Sigmoid colon (tissue), 7 donors: ENCODE results near the gene MGMT. TPM values are rescaled to one million over a fixed set of nuclear protein-coding genes. Genes with fewer than 3 reads are reported as not detected.

Experiments
- DNase-seq: peaks from one replicate; pipeline ENCODE4 v3.0.0-alpha.2; 2019
- H3K27ac ChIP-seq, 4 donors: fragments of 200-600 bp; sonication (generic); one replicate each; pipeline ENCODE4 v1.5.1; 2016 to 2019; ENCODE audit warnings: mild to moderate bottlenecking in 1 of 4
- H3K27me3 ChIP-seq, 3 donors: fragments of 200-600 bp; sonication (generic); one replicate each; pipeline ENCODE4 v1.5.1; 2019; ENCODE audit warnings: mild to moderate bottlenecking in 1 of 3
- H3K36me3 ChIP-seq, 4 donors: fragments of 200-600 bp; sonication (generic); one replicate each; pipeline ENCODE4 v1.5.1; 2016 to 2019
- H3K4me1 ChIP-seq, 4 donors: fragments of 200-600 bp; sonication (generic); one replicate each; pipeline ENCODE4 v1.5.1; 2017 to 2019
- H3K4me3 ChIP-seq, 4 donors: fragments of 200-600 bp; sonication (generic); one replicate each; pipeline ENCODE4 v1.5.1; 2017 to 2019; ENCODE audit warnings: mild to moderate bottlenecking in 2 of 4, moderate library complexity in 1 of 4
- H3K9me3 ChIP-seq, 4 donors: fragments of 200-600 bp in 3 of 4; sonication (generic) in 3 of 4; one replicate each; pipeline versions ENCODE4 v1.5.1 to v1.6.1; 2013 to 2019
- EP300 ChIP-seq, 4 donors: sonication (generic); formaldehyde crosslinking; IDR thresholded peaks; one replicate each; pipeline ENCODE4 v1.6.1; 2017; ENCODE audit warnings: antibody characterized with exemption in 4 of 4
- POLR2A ChIP-seq, 2 donors: fragments of 450-650 bp; IDR thresholded peaks; one replicate each; pipeline ENCODE4 v1.6.1; 2016; ENCODE audit warnings: antibody characterized with exemption in 2 of 2, mild to moderate bottlenecking in 2 of 2, moderate library complexity in 2 of 2
- POLR2AphosphoS5 ChIP-seq, 4 donors: sonication (generic); formaldehyde crosslinking; IDR thresholded peaks; one replicate each; pipeline ENCODE4 v1.6.1; 2017; ENCODE audit warnings: antibody characterized with exemption in 4 of 4
- WGBS, 2 donors: extraction: QIAGEN DNeasy Blood & Tissue Kit; methylation state at CpG; one replicate each; pipeline ENCODE4 v1.1.7; 2013; 5-methylcytosine and 5-hydroxymethylcytosine counted together
- intact Hi-C: fragments of 100-400 bp; cut with DNase I; formaldehyde crosslinking; loops from one replicate; pipeline ENCODE4 v1.15.1; 2023
- polyA plus RNA-seq, 3 donors: library from polyadenylated mRNA; stranded (reverse); fragments of 200-250 nt; gene quantifications; one replicate each; pipeline ENCODE4 v1.2.3, GENCODE V29; 2013
- total RNA-seq, 4 donors: library from RNA; depleted of rRNA; stranded (reverse); fragments of >200 nt; gene quantifications; one replicate each; pipeline ENCODE4 v1.1.0, GENCODE V29; 2016
- TF ChIP-seq, protein P1 (sequence below), 4 experiments: fragments of 450-650 bp in 3 of 4; fragments of 200-600 bp in 1 of 4; IDR thresholded peaks; one replicate each; pipeline ENCODE4 v1.5.1; 2016 to 2019; ENCODE audit warnings: antibody characterized with exemption in 4 of 4, mild to moderate bottlenecking in 3 of 4, moderate library complexity in 2 of 4
- donor health status: healthy with polysubstance abuse.
- donor health status: Bipolar disorder and iron deficiency.
- donor health status: healthy.

MGMT gene
- total and polyA plus RNA-seq, 7 donors, result 7.2 to 40.3 (median 24.3) TPM

DNA sequence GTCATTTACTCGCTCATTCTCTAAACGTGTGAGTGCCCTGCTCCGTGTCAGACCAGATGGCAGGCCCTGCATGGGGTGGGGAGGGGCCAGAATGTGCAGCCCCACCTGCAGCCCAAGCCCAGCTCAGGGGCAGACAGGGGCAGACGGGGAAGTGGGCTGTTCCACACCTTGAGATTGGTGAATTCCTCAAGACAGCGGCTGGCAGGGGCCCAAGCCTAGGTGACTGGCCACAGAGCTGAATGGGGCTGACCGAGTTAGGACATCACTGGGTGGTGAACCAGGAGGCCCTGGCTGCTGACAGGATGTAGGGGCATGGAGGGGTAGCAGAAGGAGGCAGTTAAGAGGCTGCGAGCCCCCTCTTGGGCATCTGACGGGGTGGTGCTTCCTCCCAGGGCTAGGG lies 79.1 kb downstream of the MGMT start:
- H3K4me1 ChIP-seq, result peaks cover 0 to 10% (median 3%) of the 10 kb centered on the region in 4 donors
- TF ChIP-seq EP300 (IDR thresholded peaks at IDR 0.05), result no peak
- TF ChIP-seq POLR2A (IDR thresholded peaks at IDR 0.05), result no peak
- TF ChIP-seq, protein P1, sequence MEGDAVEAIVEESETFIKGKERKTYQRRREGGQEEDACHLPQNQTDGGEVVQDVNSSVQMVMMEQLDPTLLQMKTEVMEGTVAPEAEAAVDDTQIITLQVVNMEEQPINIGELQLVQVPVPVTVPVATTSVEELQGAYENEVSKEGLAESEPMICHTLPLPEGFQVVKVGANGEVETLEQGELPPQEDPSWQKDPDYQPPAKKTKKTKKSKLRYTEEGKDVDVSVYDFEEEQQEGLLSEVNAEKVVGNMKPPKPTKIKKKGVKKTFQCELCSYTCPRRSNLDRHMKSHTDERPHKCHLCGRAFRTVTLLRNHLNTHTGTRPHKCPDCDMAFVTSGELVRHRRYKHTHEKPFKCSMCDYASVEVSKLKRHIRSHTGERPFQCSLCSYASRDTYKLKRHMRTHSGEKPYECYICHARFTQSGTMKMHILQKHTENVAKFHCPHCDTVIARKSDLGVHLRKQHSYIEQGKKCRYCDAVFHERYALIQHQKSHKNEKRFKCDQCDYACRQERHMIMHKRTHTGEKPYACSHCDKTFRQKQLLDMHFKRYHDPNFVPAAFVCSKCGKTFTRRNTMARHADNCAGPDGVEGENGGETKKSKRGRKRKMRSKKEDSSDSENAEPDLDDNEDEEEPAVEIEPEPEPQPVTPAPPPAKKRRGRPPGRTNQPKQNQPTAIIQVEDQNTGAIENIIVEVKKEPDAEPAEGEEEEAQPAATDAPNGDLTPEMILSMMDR (IDR thresholded peaks at IDR 0.05), result no peak
- no peak for TF ChIP-seq POLR2AphosphoS5 (IDR thresholded peaks at IDR 0.05)
- WGBS, 2 donors, result 74 to 89% methylated on average over 8 of the region's 8 CpGs
- no peaks in the 10 kb centered on the region for H3K27me3 ChIP-seq
- no peak overlapping the region for H3K27ac ChIP-seq
- H3K9me3 ChIP-seq, result no peaks in the 10 kb centered on the region
- H3K36me3 ChIP-seq, result no peaks in the 10 kb centered on the region
- intact Hi-C loops, result no loop called here
- no peak overlapping the region for H3K4me3 ChIP-seq
- no peak for DNase-seq

DNA sequence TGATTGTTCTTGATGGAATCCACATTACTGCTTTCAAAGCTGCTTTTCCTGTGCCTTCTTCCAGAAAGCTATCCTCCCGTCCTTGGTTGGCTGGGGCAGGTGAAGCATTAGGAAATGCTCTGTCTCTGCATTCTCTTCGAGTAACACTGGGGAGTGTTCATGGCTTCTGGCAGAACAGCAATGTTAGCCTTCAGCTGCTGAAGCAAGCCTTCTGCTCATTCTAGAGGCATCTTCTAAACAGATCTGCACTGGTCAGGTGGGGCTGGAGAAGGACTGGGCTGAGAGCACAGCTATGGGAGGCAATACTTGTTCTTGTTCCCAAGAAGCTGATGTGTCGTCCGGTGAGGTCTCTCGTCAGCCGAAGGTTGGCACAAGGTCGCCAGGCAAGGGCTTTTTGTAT lies 80.6 kb downstream of the MGMT start:
- intact Hi-C loops, result no loop called here
- Histone ChIP-seq H3K4me1 (peaks cover 0 to 10% (median 3%) of the 10 kb centered on the region in 4 donors), H3K36me3 (no peaks in the 10 kb centered on the region), H3K27ac (no peak overlapping the region), H3K9me3 (no peaks in the 10 kb centered on the region), H3K4me3 (no peak overlapping the region), H3K27me3 (no peaks in the 10 kb centered on the region)
- TF ChIP-seq EP300 (IDR thresholded peaks at IDR 0.05), result no peak
- TF ChIP-seq POLR2A (IDR thresholded peaks at IDR 0.05), result no peak
- no peak for TF ChIP-seq POLR2AphosphoS5 (IDR thresholded peaks at IDR 0.05)
- WGBS, 2 donors, result 86 to 87% methylated on average over 7 of the region's 7 CpGs
- no peak for DNase-seq

DNA sequence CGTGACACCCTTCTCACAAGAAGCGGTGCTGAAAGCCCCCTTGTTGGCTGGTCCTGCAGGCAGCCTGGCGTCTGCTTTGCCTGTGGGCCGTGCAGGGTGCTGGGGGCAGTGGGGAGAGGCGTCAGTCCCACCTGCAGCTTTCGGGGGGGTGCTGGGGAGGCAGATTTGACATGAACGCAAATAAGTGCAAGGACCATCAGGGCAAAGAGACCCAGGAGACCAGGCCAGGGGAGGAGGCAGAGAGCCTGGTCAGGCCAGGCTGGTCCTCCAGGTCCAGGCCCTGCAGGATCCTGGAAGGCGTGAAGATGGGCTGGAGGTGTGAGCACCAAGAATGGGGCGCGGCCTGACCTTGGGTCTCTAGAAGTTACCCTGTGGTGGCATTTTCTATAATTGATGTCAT lies 81.6 kb downstream of the MGMT start:
- intact Hi-C loops, result no loop called here
- TF ChIP-seq, protein P1 (IDR thresholded peaks at IDR 0.05), result no peak
- no peak for TF ChIP-seq EP300 (IDR thresholded peaks at IDR 0.05)
- no peak for TF ChIP-seq POLR2AphosphoS5 (IDR thresholded peaks at IDR 0.05)
- no peak for TF ChIP-seq POLR2A (IDR thresholded peaks at IDR 0.05)
- Histone ChIP-seq H3K4me3 (no peak overlapping the region), H3K4me1 (peaks cover 0 to 10% (median 3%) of the 10 kb centered on the region in 4 donors), H3K27ac (no peak overlapping the region), H3K27me3 (no peaks in the 10 kb centered on the region), H3K9me3 (no peaks in the 10 kb centered on the region), H3K36me3 (no peaks in the 10 kb centered on the region)
- no peak for DNase-seq
- WGBS, 2 donors, result 94 to 96% methylated on average over 10 of the region's 10 CpGs

DNA sequence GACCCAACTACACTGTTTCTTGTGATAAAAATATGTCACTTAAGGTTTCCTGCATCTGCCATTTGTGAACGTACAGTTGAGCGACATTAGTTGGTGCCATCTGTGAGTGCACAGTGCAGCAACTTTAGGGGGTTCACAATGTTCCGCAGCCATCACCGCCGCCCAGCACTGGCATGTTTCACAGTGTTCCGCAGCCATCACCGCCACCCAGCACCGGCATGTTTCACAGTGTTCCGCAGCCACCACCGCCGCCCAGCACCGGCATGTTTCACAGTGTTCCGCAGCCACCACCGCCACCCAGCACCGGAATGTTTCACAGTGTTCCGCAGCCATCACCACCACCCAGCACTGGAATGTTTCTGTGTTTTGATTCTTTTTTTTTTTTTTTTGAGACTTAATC lies 83.0 kb downstream of the MGMT start:
- H3K4me1 ChIP-seq, result peaks cover 0 to 10% (median 3%) of the 10 kb centered on the region in 4 donors
- no peaks in the 10 kb centered on the region for H3K27me3 ChIP-seq
- no peaks in the 10 kb centered on the region for H3K36me3 ChIP-seq
- H3K27ac ChIP-seq, result no peak overlapping the region
- DNase-seq, result no peak
- TF ChIP-seq POLR2AphosphoS5 (IDR thresholded peaks at IDR 0.05) (no peak), POLR2A (IDR thresholded peaks at IDR 0.05) (no peak), EP300 (IDR thresholded peaks at IDR 0.05) (no peak)
- TF ChIP-seq, protein P1 (IDR thresholded peaks at IDR 0.05), result no peak
- H3K4me3 ChIP-seq, result no peak overlapping the region
- no peaks in the 10 kb centered on the region for H3K9me3 ChIP-seq
- intact Hi-C loops, result no loop called here
- 95 to 99% methylated on average over 16 of the region's 16 CpGs for WGBS, 2 donors

DNA sequence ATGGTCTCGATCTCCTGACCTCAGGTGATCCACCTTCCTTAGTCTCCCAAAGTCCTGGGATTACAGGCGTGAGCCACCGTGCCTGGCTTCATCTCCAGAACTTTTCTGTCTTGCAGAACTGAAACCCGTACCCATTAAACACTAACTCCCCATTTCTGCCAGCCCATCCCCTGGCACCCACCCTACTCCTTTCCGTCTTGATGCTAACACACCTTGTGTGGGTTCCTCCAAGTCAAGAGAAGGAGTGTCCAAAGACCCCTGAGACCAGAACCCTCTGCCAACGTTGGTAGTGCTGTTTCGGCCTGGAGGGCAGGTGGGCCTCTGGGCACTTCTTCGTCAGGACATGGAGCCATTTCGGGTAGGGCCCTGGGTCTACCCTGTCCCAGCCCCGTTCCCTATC lies 83.6 kb downstream of the MGMT start:
- intact Hi-C loops, result no loop called here
- no peak for DNase-seq
- Histone ChIP-seq H3K4me1 (peaks cover 0 to 10% (median 3%) of the 10 kb centered on the region in 4 donors), H3K4me3 (no peak overlapping the region), H3K27ac (no peak overlapping the region), H3K9me3 (no peaks in the 10 kb centered on the region), H3K36me3 (no peaks in the 10 kb centered on the region), H3K27me3 (no peaks in the 10 kb centered on the region)
- WGBS, 2 donors, result 95 to 96% methylated on average over 10 of the region's 10 CpGs
- TF ChIP-seq POLR2AphosphoS5 (IDR thresholded peaks at IDR 0.05) (no peak), EP300 (IDR thresholded peaks at IDR 0.05) (no peak), POLR2A (IDR thresholded peaks at IDR 0.05) (no peak)
- TF ChIP-seq, protein P1 (IDR thresholded peaks at IDR 0.05), result no peak
